HL-60 (cell line): ENCODE results near the gene ZNF418.

ENCODE experiments used
- CTCF ChIP-seq: IDR thresholded peaks from one replicate; pipeline ENCODE4 v1.5.1; 2011; ENCODE audit warnings: low read length, control low read depth, inconsistent platforms; ENCODE audit not compliant: insufficient read depth
- POLR2AphosphoS5 ChIP-seq: IDR thresholded peaks from 2 replicates; pipeline ENCODE4 v1.6.1; 2012; ENCODE audit warnings: low read depth
- REST ChIP-seq: IDR thresholded peaks from 2 replicates; pipeline ENCODE4 v1.6.1; 2012; ENCODE audit warnings: low read depth; ENCODE audit not compliant: insufficient replicate concordance

GRCh38 chr19:57888107-57888559 is 47.1 kb downstream of the ZNF418 start:
- TF ChIP-seq CTCF (no peak), POLR2AphosphoS5 (no peak), REST (no peak)
